Globus pallidus (tissue), 1 donor: ENCODE data around the gene TMEFF1.
"Not testable (repeated sequence)": the region's sequence is repeated elsewhere in the genome, so short reads cannot be mapped to it uniquely, and the experiment has no call there.

Experiments used
- DNase-seq: peaks from one replicate; pipeline ENCODE4 v3.0.0-alpha.2; 2015; ENCODE audit warnings: low spot score

Gene TMEFF1

DNA sequence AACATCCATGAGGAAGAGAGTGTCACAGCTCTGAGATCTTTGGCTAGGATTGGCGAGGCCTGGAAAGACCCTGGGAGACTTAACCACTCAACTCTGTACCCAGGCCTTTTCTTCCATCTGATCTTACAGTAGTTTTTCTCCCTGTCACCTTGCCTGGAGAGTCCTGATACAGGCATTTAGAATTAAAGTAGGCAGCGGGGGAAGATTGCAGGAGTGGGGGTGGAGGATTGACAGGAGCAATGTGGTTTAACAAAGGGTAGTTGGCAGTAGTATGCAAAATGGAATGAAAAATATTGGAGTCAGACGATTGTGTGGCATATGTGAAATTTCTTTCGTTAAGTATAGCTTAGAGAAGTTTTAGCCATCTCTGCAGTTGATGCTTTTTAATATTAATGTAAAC, 16.9 kb downstream of the TMEFF1 start:
- no peak for DNase-seq

DNA sequence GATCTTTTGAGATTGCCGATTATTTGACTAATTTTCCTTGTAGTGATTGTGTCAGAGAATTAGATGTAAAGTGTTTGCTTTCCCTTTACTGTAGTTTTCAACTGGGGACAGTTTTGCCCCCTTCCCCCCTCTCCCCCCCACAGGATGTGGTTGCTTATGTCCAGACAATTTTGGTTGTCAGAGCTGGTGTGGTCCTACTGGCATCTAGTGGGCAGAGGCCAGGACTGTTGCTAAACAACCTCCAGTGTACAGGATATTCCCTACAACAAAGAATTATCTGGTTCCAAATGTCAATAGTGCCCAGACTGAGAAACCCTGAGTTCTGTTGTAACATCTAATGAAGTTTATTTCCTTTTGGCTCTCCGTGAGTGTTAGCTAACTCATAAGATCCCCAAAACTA, 20.0 kb downstream of the TMEFF1 start:
- DNase-seq = no peak

- DNase-seq = no peak
Observed at GRCh38 chr9:100498592-100498991, 25.6 kb downstream of the TMEFF1 start.

- no peak for DNase-seq
Observed at GRCh38 chr9:100499460-100499859, 26.5 kb downstream of the TMEFF1 start.

GRCh38 chr9:100499866-100500265, 26.9 kb downstream of the TMEFF1 start:
- DNase-seq = no peak

GRCh38 chr9:100505564-100506159, 32.7 kb downstream of the TMEFF1 start:
- DNase-seq = peak; percentile 51

GRCh38 chr9:100507350-100507749, 34.4 kb downstream of the TMEFF1 start:
- not testable (repeated sequence) for DNase-seq

DNA sequence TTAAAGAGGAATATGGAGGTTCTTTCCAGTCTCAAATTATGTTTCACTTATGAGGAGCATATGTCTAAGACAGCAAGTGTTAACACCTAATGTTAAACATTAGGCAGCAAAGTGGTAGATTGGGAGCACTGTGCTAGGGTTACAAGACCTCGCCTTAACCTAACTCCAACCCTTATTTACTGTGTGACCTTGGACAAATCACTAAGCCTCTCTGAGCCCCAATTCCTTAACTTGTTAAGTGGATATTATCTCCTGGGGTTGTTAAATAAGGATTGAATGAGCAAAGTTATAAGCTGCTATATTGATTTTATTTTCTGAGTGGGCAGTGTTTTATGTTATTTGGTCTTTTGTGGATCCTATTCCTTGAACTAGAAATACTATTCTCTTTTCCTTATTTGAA, 38.3 kb downstream of the TMEFF1 start:
- DNase-seq = no peak

- no peak for DNase-seq
Observed at GRCh38 chr9:100515578-100516494, 42.9 kb downstream of the TMEFF1 start.

DNA sequence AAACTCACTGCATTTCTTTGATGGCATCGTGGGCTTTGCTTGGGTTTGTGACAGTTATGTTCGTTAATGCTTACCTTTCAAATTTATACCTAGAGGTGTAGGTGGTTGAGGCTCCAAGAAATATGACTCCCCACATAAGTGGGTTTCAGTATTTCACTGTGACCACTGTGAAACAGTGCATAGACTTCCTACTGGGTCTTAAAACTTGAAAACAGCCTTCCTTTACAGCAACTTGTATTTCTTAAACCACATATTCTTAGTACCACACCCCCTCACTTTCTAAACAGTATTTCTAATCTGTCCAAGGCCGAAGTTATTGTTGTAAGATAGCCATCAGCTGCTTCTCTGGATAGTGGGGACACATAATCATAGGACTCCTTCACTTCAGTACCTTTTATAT, 48.3 kb downstream of the TMEFF1 start:
- DNase-seq = no peak

GRCh38 chr9:100525563-100525962, 52.6 kb downstream of the TMEFF1 start:
- no peak for DNase-seq

DNA sequence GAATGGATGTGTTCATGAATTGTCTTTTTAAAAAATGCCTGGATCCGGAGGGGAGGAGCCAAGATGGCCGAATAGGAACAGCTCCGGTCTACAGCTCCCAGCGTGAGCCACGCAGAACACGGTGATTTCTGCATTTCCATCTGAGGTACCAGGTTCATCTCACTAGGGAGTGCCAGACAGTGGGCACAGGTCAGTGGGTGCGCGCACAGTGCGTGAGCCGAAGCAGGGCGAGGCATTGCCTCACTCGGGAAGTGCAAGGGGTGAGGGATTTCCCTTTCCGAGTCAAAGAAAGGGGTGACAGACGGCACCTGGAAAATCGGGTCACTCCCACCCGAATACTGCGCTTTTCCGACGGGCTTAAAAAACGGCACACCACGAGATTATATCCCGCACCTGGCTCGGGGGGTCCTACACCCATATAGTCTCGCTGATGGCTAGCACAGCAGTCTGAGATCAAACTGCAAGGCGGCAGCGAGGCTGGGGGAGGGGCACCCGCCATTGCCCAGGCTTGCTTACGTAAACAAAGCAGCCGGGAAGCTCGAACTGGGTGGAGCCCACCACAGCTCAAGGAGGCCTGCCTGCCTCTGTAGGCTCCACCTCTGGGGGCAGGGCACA, 54.3 kb downstream of the TMEFF1 start:
- not testable (repeated sequence) for DNase-seq

DNA sequence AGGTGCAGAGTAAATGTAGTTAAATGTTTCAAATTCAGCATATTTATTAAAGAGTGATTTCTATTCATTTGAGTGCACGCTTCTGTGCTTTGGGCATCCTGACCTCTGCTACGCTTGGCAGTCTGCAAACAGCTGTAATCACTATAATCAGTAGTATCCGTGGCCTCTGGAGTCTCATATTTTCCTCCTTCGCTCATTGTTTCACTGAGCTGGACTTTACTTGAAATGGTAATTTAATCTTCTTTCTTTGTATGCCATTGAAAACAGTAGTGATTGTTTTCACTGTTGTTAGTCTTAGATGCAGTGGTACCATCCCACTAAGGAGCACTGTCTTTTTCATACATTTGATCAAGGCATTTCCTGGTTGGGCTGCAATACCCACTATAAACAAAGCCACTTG, 61.5 kb downstream of the TMEFF1 start:
- peak; percentile 35 for DNase-seq

GRCh38 chr9:100540327-100540726, 67.4 kb downstream of the TMEFF1 start:
- DNase-seq = no peak

GRCh38 chr9:100549048-100549447, 76.1 kb downstream of the TMEFF1 start:
- DNase-seq = no peak

- DNase-seq = peak; percentile 79
Observed at GRCh38 chr9:100554935-100555401, 82.0 kb downstream of the TMEFF1 start.

DNA sequence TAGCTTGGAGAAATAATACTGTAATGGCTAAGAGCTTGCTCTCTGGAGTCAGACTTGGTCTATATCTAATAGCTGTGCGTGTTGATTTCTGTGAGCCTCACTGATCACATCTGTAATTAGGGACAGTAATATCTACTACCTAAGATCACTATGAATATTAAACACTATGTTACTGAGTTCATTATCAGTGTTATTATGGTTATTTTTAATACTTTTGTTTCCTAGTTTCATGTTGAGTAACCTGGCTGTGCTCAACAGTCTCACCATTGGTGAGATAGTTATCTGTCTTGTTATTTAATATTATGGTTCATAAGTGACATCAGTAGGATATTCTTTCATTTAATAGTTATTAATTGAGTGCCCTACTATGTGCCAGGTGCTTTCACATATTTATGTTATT, 82.5 kb downstream of the TMEFF1 start:
- DNase-seq = no peak

GRCh38 chr9:100557053-100557452, 84.1 kb downstream of the TMEFF1 start:
- no peak for DNase-seq

GRCh38 chr9:100561256-100561655, 88.3 kb downstream of the TMEFF1 start:
- DNase-seq = no peak

DNA sequence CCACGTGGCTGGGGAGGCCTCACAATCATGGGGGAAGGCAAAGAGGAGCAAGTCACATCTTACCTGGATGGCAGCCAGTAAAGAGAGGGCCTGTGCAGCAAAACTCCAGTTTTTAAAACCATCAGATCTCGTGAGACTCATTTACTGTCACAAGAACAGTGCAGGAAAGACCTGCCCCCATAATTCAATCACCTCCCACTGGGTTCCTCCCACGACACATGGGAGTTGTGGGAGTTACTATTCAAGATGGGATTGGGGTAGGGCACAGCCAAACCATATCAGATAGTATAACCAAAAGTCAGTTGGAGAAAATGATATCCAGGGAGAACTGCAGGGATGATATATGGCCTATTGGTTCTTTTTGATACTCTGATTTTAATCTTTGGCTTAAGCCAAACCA, 94.9 kb downstream of the TMEFF1 start:
- DNase-seq = no peak

- no peak for DNase-seq
Observed at GRCh38 chr9:100573655-100574260, 100.8 kb downstream of the TMEFF1 start.

- no peak for DNase-seq
Observed at GRCh38 chr9:100575006-100575405, 102.1 kb downstream of the TMEFF1 start.
